ENCODE data around the gene MOSMO. TPM values are rescaled to one million over a fixed set of nuclear protein-coding genes. Genes with fewer than 3 reads are reported as not detected.

The MOSMO gene
- polyA plus RNA-seq (ENCODE audit: insufficient read length in 4 of 4): 10 to 100 TPM; 17.5 to 25.3 (median 21.1) TPM

GRCh38 chr16:22007509-22008214 is at the start of gene MOSMO:
TSS of gene MOSMO (plus strand) at chr16:22008111. CDS start at chr16:22008302, 191 bp downstream.
- peak in 1 of 4 donors; percentile 33 for DNase-seq (ENCODE audit: low read depth in 4 of 4, low spot score in 2 of 4)

- DNase-seq (ENCODE audit: low read depth in 4 of 4, low spot score in 2 of 4): no peak
Observed at GRCh38 chr16:21959050-21959449, 48.9 kb upstream of the MOSMO start.

GRCh38 chr16:21962475-21962874 is 45.4 kb upstream of the MOSMO start:
- no peak for DNase-seq (ENCODE audit: low read depth in 4 of 4, low spot score in 2 of 4)

GRCh38 chr16:21963887-21964286 is 44.0 kb upstream of the MOSMO start:
- DNase-seq (ENCODE audit: low read depth in 4 of 4, low spot score in 2 of 4): no peak

GRCh38 chr16:21964353-21964752 is 43.6 kb upstream of the MOSMO start:
- DNase-seq (ENCODE audit: low read depth in 4 of 4, low spot score in 2 of 4): no peak

- DNase-seq (ENCODE audit: low read depth in 4 of 4, low spot score in 2 of 4): no peak
Observed at GRCh38 chr16:21971856-21972255, 36.1 kb upstream of the MOSMO start.

GRCh38 chr16:21973945-21974344 is 34.0 kb upstream of the MOSMO start:
- no peak for DNase-seq (ENCODE audit: low read depth in 4 of 4, low spot score in 2 of 4)

GRCh38 chr16:21980032-21980431 is 27.9 kb upstream of the MOSMO start:
- DNase-seq (ENCODE audit: low read depth in 4 of 4, low spot score in 2 of 4): no peak

- DNase-seq (ENCODE audit: low read depth in 4 of 4, low spot score in 2 of 4): no peak
Observed at GRCh38 chr16:21982108-21982507, 25.8 kb upstream of the MOSMO start.

- no peak for DNase-seq (ENCODE audit: low read depth in 4 of 4, low spot score in 2 of 4)
Observed at GRCh38 chr16:21984062-21984461, 23.8 kb upstream of the MOSMO start.

GRCh38 chr16:21985524-21985923 is 22.4 kb upstream of the MOSMO start:
- DNase-seq (ENCODE audit: low read depth in 4 of 4, low spot score in 2 of 4): no peak

- no peak for DNase-seq (ENCODE audit: low read depth in 4 of 4, low spot score in 2 of 4)
Observed at GRCh38 chr16:21986692-21987246, 21.1 kb upstream of the MOSMO start.

GRCh38 chr16:21987498-21987897 is 20.4 kb upstream of the MOSMO start:
- DNase-seq (ENCODE audit: low read depth in 4 of 4, low spot score in 2 of 4): no peak

GRCh38 chr16:21989133-21989532 is 18.8 kb upstream of the MOSMO start:
- no peak for DNase-seq (ENCODE audit: low read depth in 4 of 4, low spot score in 2 of 4)

- no peak for DNase-seq (ENCODE audit: low read depth in 4 of 4, low spot score in 2 of 4)
Observed at GRCh38 chr16:21989751-21990150, 18.2 kb upstream of the MOSMO start.

- DNase-seq (ENCODE audit: low read depth in 4 of 4, low spot score in 2 of 4): no peak
Observed at GRCh38 chr16:21990381-21990944, 17.4 kb upstream of the MOSMO start.

GRCh38 chr16:21991621-21992020 is 16.3 kb upstream of the MOSMO start:
- no peak for DNase-seq (ENCODE audit: low read depth in 4 of 4, low spot score in 2 of 4)

GRCh38 chr16:21994856-21995465 is 12.9 kb upstream of the MOSMO start:
- DNase-seq (ENCODE audit: low read depth in 4 of 4, low spot score in 2 of 4): no peak

GRCh38 chr16:21996923-21997696 is 10.8 kb upstream of the MOSMO start:
- no peak for DNase-seq (ENCODE audit: low read depth in 4 of 4, low spot score in 2 of 4)

- no peak for DNase-seq (ENCODE audit: low read depth in 4 of 4, low spot score in 2 of 4)
Observed at GRCh38 chr16:21997697-21998480, 10.0 kb upstream of the MOSMO start.
